Stimulated activated CD4-positive, alpha-beta T cell treated with anti-CD3 and anti-CD28 coated beads, Interleukin-15, amount 100 ng/mL, for 24 hours (primary cell): Measurements from ENCODE around the gene ZNF214.
"Not testable (repeated sequence)": the region's sequence is repeated elsewhere in the genome, so short reads cannot be mapped to it uniquely, and the experiment has no call there.

Experiments used
- DNase-seq: peaks from one replicate; pipeline ENCODE4 v3.0.0-alpha.2; 2020

The ZNF214 gene

DNA sequence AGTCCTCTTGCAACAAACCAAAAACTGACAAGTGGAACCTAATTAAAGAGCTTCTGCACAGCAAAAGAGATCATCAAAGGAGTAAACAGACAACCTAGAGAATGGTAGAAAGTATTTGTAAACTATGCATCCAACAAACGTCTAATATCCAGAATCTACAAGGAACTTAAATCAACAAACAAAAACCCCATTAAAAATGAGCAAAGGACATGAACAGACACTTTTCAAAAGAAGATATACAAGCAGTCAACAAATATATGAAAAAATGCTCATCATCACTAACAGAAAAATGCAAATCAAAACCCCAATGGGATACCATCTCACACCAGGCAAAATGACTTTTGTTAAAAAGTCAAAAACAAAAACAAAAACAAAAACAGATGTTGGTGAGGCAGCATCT lies 33.7 kb downstream of the ZNF214 start:
- no peak for DNase-seq

GRCh38 chr11:6979365-6979764 lies 40.8 kb downstream of the ZNF214 start:
- DNase-seq = no peak

DNA sequence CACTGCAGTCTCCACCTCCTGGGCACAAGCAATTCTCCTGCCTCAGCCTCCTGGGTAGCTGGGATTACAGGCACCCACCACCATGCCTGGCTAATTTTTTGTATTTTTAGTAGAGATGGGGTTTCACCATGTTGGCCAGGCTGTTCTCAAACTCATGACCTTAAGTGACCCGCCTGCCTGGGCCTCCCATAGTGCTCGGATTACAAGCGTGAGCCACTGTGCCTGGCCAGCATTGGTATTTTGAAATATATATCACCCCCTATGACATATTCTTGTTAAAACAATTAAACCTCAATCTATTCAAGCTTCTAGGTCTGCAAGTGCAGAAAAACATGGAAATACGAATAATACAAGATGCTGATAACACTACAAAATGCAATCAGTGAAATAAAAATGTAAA lies 50.3 kb downstream of the ZNF214 start:
- not testable (repeated sequence) for DNase-seq

DNA sequence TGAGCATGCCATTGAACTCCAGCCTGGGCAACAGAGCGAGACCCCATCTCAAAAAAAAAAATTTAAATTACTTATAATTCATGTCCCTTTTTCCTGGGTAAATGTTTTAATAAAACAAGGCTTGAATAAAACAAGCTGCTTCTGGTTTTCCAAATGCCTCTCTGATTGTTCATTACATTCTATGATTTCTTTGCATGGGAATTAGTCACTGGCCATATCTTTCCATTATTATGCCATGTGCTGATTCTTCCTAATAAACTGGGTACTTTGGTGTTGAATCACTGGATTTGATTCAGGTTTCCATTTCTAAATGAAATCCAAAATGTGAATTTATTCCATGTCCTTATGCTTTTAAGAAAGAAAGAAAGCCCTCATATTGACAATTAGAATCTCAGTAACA lies 51.3 kb downstream of the ZNF214 start:
- no peak for DNase-seq

- no peak for DNase-seq
Observed at GRCh38 chr11:6962673-6963072, 57.5 kb downstream of the ZNF214 start.

GRCh38 chr11:6962141-6962540 lies 58.0 kb downstream of the ZNF214 start:
- DNase-seq = no peak

DNA sequence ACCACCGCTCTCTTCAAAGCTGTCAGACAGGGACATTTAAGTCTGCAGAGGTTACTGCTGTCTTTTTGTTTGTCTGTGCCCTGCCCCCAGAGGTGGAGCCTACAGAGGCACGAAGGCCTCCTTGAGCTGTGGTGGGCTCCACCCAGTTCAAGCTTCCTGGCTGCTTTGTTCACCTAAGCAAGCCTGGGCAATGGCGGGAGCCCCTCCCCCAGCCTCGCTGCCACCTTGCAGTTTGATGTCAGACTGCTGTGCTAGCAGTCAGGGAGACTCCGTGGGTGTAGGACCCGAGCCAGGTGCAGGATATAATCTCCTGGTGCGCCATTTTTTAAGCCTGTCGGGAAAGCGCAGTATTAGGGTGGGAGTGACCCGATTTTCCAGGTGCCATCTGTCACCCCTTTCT lies 65.9 kb downstream of the ZNF214 start:
- DNase-seq = not testable (repeated sequence)
